ENCODE measurements around the gene OTUD3. TPM values are rescaled to one million over a fixed set of nuclear protein-coding genes. Genes with fewer than 3 reads are reported as not detected.

Gene OTUD3
- total and polyA plus RNA-seq, 9 of the 15 experiments (the other 6 are each of a cell fraction or from before 2014, with no cell fraction given): 2.0 to 16.6 (median 11.0) TPM

GRCh38 chr1:19884312-19884711, 2.1 kb downstream of the OTUD3 start:
- no peak overlapping the region for H2AFZ ChIP-seq (ENCODE audit: low read depth, low read length)
- WGBS (ENCODE audit: insufficient coverage, low coverage, missing lambda C conversion rate): 97% methylated on average over 2 of the region's 2 CpGs

GRCh38 chr1:19885821-19886220, 3.6 kb downstream of the OTUD3 start:
- no peak for ATAC-seq
- H3K9me1 ChIP-seq (ENCODE audit: control insufficient read depth, insufficient read depth, low read length): peaks cover 2% of the 10 kb centered on the region
- WGBS (ENCODE audit: insufficient coverage, low coverage, missing lambda C conversion rate): 92% methylated on average over 2 of the region's 2 CpGs
- H3K27me3 ChIP-seq (ENCODE audit: control insufficient read depth in 2 of 2, insufficient read depth in 2 of 2, low read length in 2 of 2): no peaks in the 10 kb centered on the region
- H2AFZ ChIP-seq (ENCODE audit: low read depth, low read length): no peak overlapping the region
- H3K36me3 ChIP-seq (ENCODE audit: control insufficient read depth, insufficient read depth, low read length): peaks cover 46% of the 10 kb centered on the region
- no peaks in the 10 kb centered on the region for H3K9me3 ChIP-seq (replicated peaks; ENCODE audit: control insufficient read depth, insufficient read depth, low read depth, low read length)
- no peak for DNase-seq (ENCODE audit: extremely low read depth in 1 of 4, low spot score in 3 of 4)
- no TSS peak for BruUV-seq (replicated peaks)
- in situ Hi-C loops (cut with MboI) (no loop called here), intact Hi-C loops (cut with micrococcal nuclease) (no loop called here)
- ChIA-PET POLR2A (interaction anchor here (1.3 kb wide), 1 partner anchor 16 kb away, joined by 4 read pairs; no protein-coding TSS in a partner anchor), CTCF (ENCODE audit: low intra/inter-chr PET ratio) (interaction anchor here (0.6 kb wide), 1 partner anchor 950 kb away, joined by 4 read pairs; no protein-coding TSS in a partner anchor)
- H3K9ac ChIP-seq (ENCODE audit: insufficient read depth in 1 of 2, low read depth in 2 of 2, low read length in 2 of 2): no peak overlapping the region
- H3K27ac ChIP-seq (ENCODE audit: extremely low read depth, low read depth, low read length): no peak overlapping the region
- TF ChIP-seq THAP12 (CRISPR knock-in tag; IDR thresholded peaks at IDR 0.05): no peak
- TF ChIP-seq ZNF583 (CRISPR knock-in tag; IDR thresholded peaks at IDR 0.05): no peak
- no peak for TF ChIP-seq EZH2 (IDR thresholded peaks at IDR 0.05; ENCODE audit: borderline replicate concordance, low read depth, low read length)
- H4K20me1 ChIP-seq (replicated peaks; ENCODE audit: control insufficient read depth, insufficient read depth, low read length): 0 out of 2 replicates have a peak, but pooled peaks cover 17% of the 10 kb centered on the region
- no peak for FAIRE-seq
- H3K79me2 ChIP-seq (ENCODE audit: control insufficient read depth, insufficient read depth, low read length): peaks cover 80% of the 10 kb centered on the region
- H3K4me3 ChIP-seq: no peak overlapping the region
- H3K4me1 ChIP-seq (replicated peaks in 1 of 2; ENCODE audit: control insufficient read depth in 2 of 2, insufficient read depth in 2 of 2, low read length in 2 of 2): peaks cover 16 to 17% of the 10 kb centered on the region in 2 experiments; a peak in 4 of 5 replicates
- H3K4me2 ChIP-seq (ENCODE audit: insufficient read depth, low read length): no peak overlapping the region

More at GRCh38 chr1:19884312-19884711, 2.1 kb downstream of the OTUD3 start:
- Histone ChIP-seq H3K9me1 (ENCODE audit: control insufficient read depth, insufficient read depth, low read length) (peaks cover 2% of the 10 kb centered on the region), H3K4me3 (no peak overlapping the region), H3K9me3 (replicated peaks; ENCODE audit: control insufficient read depth, insufficient read depth, low read depth, low read length) (no peaks in the 10 kb centered on the region), H3K9ac (ENCODE audit: insufficient read depth in 1 of 2, low read depth in 2 of 2, low read length in 2 of 2) (no peak overlapping the region), H3K4me1 (replicated peaks in 1 of 2; ENCODE audit: control insufficient read depth in 2 of 2, insufficient read depth in 2 of 2, low read length in 2 of 2) (peaks cover 16 to 17% of the 10 kb centered on the region in 2 experiments; a peak in 4 of 5 replicates), H3K27me3 (ENCODE audit: control insufficient read depth in 2 of 2, insufficient read depth in 2 of 2, low read length in 2 of 2) (no peaks in the 10 kb centered on the region), H3K79me2 (ENCODE audit: control insufficient read depth, insufficient read depth, low read length) (peaks cover 67% of the 10 kb centered on the region), H3K27ac (ENCODE audit: extremely low read depth, low read depth, low read length) (no peak overlapping the region), H3K36me3 (ENCODE audit: control insufficient read depth, insufficient read depth, low read length) (peaks cover 34% of the 10 kb centered on the region), H3K4me2 (ENCODE audit: insufficient read depth, low read length) (no peak overlapping the region), H4K20me1 (replicated peaks; ENCODE audit: control insufficient read depth, insufficient read depth, low read length) (0 out of 2 replicates have a peak, but pooled peaks cover 8% of the 10 kb centered on the region)
- DNase-seq (ENCODE audit: extremely low read depth in 1 of 4, low spot score in 3 of 4): no peak
- POLR2A ChIA-PET: interaction anchor here (0.7 kb wide), 1 partner anchor 15 kb away, joined by 3 read pairs; no protein-coding TSS in a partner anchor
- intact Hi-C loops (cut with micrococcal nuclease): no loop called here
- CTCF ChIA-PET (ENCODE audit: low intra/inter-chr PET ratio): no interaction called here
- ATAC-seq: no peak
- in situ Hi-C loops (cut with MboI): no loop called here
- FAIRE-seq: no peak
- no peak for TF ChIP-seq ZNF785 (CRISPR knock-in tag; IDR thresholded peaks at IDR 0.05)
- no TSS peak for BruUV-seq (replicated peaks)
